Lower leg skin (tissue), 3 donors: Measurements from ENCODE around the gene SPHKAP.

Source experiments
- POLR2A ChIP-seq, 2 donors: fragments of 450-650 bp; IDR thresholded peaks; one replicate each; pipeline ENCODE4 v1.6.1; 2016 to 2017; ENCODE audit warnings: antibody characterized with exemption in 2 of 2, mild to moderate bottlenecking in 1 of 2, moderate library complexity in 1 of 2
- TF ChIP-seq, protein P1 (sequence below), 3 donors: fragments of 450-650 bp; IDR thresholded peaks; one replicate each; pipeline ENCODE4 v1.5.1; 2016; ENCODE audit warnings: antibody characterized with exemption in 3 of 3, mild to moderate bottlenecking in 3 of 3, moderate library complexity in 2 of 3

- TF ChIP-seq, protein P1, sequence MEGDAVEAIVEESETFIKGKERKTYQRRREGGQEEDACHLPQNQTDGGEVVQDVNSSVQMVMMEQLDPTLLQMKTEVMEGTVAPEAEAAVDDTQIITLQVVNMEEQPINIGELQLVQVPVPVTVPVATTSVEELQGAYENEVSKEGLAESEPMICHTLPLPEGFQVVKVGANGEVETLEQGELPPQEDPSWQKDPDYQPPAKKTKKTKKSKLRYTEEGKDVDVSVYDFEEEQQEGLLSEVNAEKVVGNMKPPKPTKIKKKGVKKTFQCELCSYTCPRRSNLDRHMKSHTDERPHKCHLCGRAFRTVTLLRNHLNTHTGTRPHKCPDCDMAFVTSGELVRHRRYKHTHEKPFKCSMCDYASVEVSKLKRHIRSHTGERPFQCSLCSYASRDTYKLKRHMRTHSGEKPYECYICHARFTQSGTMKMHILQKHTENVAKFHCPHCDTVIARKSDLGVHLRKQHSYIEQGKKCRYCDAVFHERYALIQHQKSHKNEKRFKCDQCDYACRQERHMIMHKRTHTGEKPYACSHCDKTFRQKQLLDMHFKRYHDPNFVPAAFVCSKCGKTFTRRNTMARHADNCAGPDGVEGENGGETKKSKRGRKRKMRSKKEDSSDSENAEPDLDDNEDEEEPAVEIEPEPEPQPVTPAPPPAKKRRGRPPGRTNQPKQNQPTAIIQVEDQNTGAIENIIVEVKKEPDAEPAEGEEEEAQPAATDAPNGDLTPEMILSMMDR (IDR thresholded peaks at IDR 0.05), result no peak
- no peak for TF ChIP-seq POLR2A (IDR thresholded peaks at IDR 0.05)
Observed at GRCh38 chr2:228038967-228039366, 142.5 kb downstream of the SPHKAP start.
